Neutrophil (primary cell): ENCODE data around the gene MINDY4B.

Source experiments
- H3K27ac ChIP-seq: fragments of 200-600 bp; sonication (generic); 2 replicates; pipeline ENCODE4 v1.5.1; 2016; ENCODE audit warnings: mild to moderate bottlenecking, moderate library complexity
- H3K27me3 ChIP-seq: fragments of 200-600 bp; sonication (generic); 2 replicates; pipeline ENCODE4 v1.6.0; 2016; ENCODE audit warnings: mild to moderate bottlenecking
- H3K36me3 ChIP-seq: fragments of 200-600 bp; sonication (generic); 2 replicates; pipeline ENCODE4 v1.5.1; 2017
- H3K4me1 ChIP-seq, 2 experiments: fragments of 200-600 bp in 1 of 2; sonication (generic) in 1 of 2; 1 replicate in 1 of 2; 2 replicates in 1 of 2; pipeline versions ENCODE4 v1.5.1 to v1.6.1; 2013 to 2016; ENCODE audit warnings: low read depth in 1 of 2, low read length in 1 of 2, mild to moderate bottlenecking in 1 of 2, moderate library complexity in 1 of 2; ENCODE audit not compliant: control insufficient read depth in 1 of 2, insufficient read depth in 1 of 2
- H3K4me3 ChIP-seq, 2 experiments: fragments of 200-600 bp in 1 of 2; sonication (generic) in 1 of 2; 1 replicate in 1 of 2; 2 replicates in 1 of 2; pipeline ENCODE4 v1.5.1; 2013 to 2016; ENCODE audit warnings: low read depth in 1 of 2, low read length in 1 of 2, mild to moderate bottlenecking in 1 of 2, moderate library complexity in 1 of 2
- H3K9me3 ChIP-seq: fragments of 200-600 bp; sonication (generic); 2 replicates; pipeline ENCODE4 v1.5.1; 2016
- CTCF ChIP-seq: fragments of 200-600 bp; sonication (generic); IDR thresholded peaks from 2 replicates; pipeline ENCODE4 v1.5.1; 2016; ENCODE audit warnings: antibody characterized with exemption

Gene MINDY4B

GRCh38 chr3:150828997-150829396 lies 76.2 kb downstream of the MINDY4B start:
- Histone ChIP-seq H3K27me3 (no peaks in the 10 kb centered on the region), H3K4me3 (no peak overlapping the region), H3K36me3 (no peaks in the 10 kb centered on the region), H3K4me1 (no peaks in the 10 kb centered on the region), H3K9me3 (no peaks in the 10 kb centered on the region), H3K27ac (no peak overlapping the region)
- TF ChIP-seq CTCF, result no peak

DNA sequence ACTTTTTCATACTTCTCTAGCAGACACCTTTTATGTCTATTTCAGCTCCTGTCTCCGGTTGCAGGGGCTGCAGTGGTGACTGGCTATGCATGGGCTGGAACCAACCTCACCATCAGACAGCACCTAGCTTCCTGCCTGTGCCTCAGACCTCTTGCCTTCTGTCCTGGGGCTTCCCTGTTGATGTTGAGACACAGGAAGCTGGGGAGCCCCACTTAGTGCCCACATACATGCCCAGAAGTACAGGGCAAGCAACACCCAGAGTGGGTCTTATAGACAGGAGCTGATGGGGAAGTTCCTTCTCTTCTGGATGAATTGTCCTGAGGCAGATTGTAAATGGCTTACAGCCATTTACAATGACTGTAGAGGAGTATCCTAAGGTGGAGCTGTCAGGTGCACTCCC lies 77.0 kb downstream of the MINDY4B start:
- H3K4me3 ChIP-seq, result no peak overlapping the region
- no peaks in the 10 kb centered on the region for H3K9me3 ChIP-seq
- no peaks in the 10 kb centered on the region for H3K36me3 ChIP-seq
- no peak overlapping the region for H3K27ac ChIP-seq
- no peaks in the 10 kb centered on the region for H3K4me1 ChIP-seq
- no peak for TF ChIP-seq CTCF
- no peaks in the 10 kb centered on the region for H3K27me3 ChIP-seq

DNA sequence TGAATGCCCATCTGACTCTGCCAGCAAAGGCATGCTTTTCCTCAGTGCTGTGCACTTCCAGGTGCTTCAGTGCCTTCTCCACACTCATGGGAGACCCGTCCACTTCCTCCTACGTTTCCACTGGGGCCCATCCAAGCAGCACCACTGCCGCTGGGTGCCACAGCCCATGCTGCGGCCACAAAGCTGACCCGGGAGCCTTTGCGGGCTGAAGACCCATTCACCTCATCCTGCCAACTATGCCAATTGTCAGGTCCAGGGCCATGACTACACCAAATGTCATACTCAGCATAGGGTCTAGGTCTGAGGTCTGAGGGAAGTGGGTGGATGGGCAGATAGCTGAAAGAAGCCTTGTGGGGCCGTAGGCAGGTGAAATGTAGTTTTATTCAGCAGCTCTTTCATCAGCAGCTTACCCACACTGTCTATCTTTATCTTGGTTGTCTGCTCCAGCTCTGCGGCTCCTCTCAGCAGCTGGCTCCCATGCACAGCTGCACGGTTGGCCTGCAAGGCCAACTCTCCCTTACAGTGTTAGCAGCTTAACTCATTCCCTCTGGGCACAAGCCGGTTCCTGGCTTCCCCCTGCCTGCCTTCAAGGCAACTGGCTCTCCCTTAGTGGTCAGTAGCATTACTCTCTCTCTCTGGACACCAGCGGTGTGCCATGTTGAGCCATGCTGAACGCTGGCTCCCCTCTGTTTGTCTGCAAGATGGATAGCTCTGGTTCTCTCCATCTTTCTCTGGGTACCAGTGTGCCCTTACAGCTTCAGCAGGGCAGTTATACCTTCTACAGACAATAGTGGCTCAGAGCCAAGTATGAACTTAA lies 78.6 kb downstream of the MINDY4B start:
- TF ChIP-seq CTCF, result no peak
- H3K9me3 ChIP-seq, result no peaks in the 10 kb centered on the region
- no peak overlapping the region for H3K4me3 ChIP-seq
- H3K4me1 ChIP-seq, result no peaks in the 10 kb centered on the region
- H3K36me3 ChIP-seq, result no peaks in the 10 kb centered on the region
- H3K27me3 ChIP-seq, result no peaks in the 10 kb centered on the region
- no peak overlapping the region for H3K27ac ChIP-seq

GRCh38 chr3:150825916-150826377 lies 79.3 kb downstream of the MINDY4B start:
- no peak for TF ChIP-seq CTCF
- Histone ChIP-seq H3K27ac (no peak overlapping the region), H3K4me3 (no peak overlapping the region), H3K9me3 (no peaks in the 10 kb centered on the region), H3K27me3 (no peaks in the 10 kb centered on the region), H3K36me3 (no peaks in the 10 kb centered on the region), H3K4me1 (no peaks in the 10 kb centered on the region)

GRCh38 chr3:150825192-150825915 lies 79.9 kb downstream of the MINDY4B start:
- no peak for TF ChIP-seq CTCF
- no peaks in the 10 kb centered on the region for H3K9me3 ChIP-seq
- H3K27me3 ChIP-seq, result no peaks in the 10 kb centered on the region
- no peak overlapping the region for H3K27ac ChIP-seq
- no peak overlapping the region for H3K4me3 ChIP-seq
- no peaks in the 10 kb centered on the region for H3K4me1 ChIP-seq
- H3K36me3 ChIP-seq, result no peaks in the 10 kb centered on the region
